IPS-15b (cell line): Measurements from ENCODE around the gene RFWD3.
A peak's percentile ranks its signal among the peaks of the same experiment; 100 is the strongest.

Source experiments
- H3K27me3 ChIP-seq: one replicate; pipeline ENCODE4 v1.6.1; 2013; ENCODE audit warnings: low read length; ENCODE audit not compliant: control insufficient read depth, insufficient read depth
- H3K36me3 ChIP-seq: one replicate; pipeline ENCODE4 v1.6.1; 2013; ENCODE audit warnings: low read length; ENCODE audit not compliant: control insufficient read depth, insufficient read depth
- H3K4me1 ChIP-seq: one replicate; pipeline ENCODE4 v1.6.1; 2013; ENCODE audit warnings: mild to moderate bottlenecking, low read length; ENCODE audit not compliant: control insufficient read depth, insufficient read depth
- H3K4me3 ChIP-seq: one replicate; pipeline ENCODE4 v1.5.1; 2013; ENCODE audit warnings: low read depth, low read length
- H3K9ac ChIP-seq: one replicate; pipeline ENCODE4 v1.6.1; 2013; ENCODE audit warnings: low read depth, mild to moderate bottlenecking, low read length
- H3K9me3 ChIP-seq: one replicate; pipeline ENCODE4 v1.6.1; 2013; ENCODE audit warnings: mild to moderate bottlenecking, low read length; ENCODE audit not compliant: control insufficient read depth, insufficient read depth

Gene RFWD3

DNA sequence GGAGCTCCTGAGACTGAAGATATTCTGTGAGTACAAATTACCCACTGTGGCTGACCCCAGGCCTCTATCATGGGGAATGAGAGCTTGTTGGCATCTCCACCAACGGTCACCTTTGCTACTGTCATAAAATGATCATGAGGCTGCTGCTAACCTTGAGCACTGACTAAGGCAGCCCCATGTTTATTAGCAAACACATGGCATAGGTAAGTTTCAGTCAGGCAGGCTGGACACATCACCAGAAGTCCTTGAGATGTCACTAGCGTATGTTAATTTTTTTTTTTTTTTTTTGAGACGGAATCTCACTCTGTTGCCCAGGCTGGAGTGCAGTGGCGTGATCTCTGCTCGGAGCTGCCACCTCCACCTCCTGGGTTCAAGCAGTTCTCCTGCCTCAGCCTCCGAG, 58.3 kb downstream of the RFWD3 start:
- Histone ChIP-seq H3K9me3 (no peaks in the 10 kb centered on the region), H3K4me3 (peak overlapping the region; percentile 48), H3K9ac (no peak overlapping the region), H3K4me1 (peaks cover 11% of the 10 kb centered on the region), H3K27me3 (no peaks in the 10 kb centered on the region), H3K36me3 (no peaks in the 10 kb centered on the region)

DNA sequence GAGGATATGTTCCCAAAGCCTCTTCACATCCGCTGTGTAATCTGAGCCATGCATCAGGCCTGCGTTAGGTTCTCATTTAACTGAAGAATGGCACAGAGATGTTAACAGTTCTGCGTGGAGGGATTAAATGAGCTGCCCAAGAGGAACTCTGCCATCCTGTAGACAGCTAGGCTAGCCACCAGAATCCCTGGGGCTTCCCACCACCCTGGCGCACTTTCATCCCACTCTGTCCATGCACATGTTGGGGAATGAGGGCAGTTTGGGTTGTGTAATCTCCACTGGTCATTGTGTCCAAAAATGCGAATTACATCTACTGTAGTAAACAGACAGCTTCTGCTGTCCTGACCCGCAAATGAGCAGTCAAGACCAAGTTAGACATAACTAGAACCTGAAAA, 58.7 kb downstream of the RFWD3 start:
- Histone ChIP-seq H3K9ac (peak overlapping the region; percentile 13), H3K4me3 (peak overlapping the region; percentile 48), H3K27me3 (no peaks in the 10 kb centered on the region)

DNA sequence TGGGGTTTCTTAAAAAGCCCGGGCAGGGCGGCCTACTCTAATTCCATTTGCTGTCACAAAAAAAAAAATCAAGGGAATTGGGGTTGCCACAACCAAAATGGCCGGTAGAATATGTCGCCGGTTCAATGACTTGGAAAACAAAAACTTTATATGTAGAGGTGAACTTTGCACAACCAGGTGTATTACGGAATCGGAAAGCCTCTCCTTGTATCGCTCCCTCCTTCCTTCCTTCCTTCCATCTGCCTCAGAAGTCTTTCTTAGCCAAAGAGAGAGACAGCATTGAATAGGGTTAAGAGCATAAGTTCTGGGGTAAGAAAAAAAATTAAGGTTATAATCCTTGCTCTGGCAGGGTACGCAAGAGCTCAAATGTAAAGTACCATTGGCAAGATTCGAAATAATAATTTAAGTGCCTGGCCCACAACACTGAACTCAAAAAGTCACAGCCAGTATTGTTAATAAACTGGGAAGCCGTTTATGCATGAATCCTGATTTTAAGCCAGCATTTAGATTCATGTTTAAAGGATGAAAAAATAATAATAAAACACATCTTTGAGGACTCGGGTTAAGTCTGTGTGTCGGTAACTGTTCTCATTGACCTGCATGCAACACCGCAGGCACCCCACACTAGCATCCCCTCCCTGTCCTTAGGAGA, 59.2 kb downstream of the RFWD3 start:
- Histone ChIP-seq H3K4me3 (peak overlapping the region; percentile 48), H3K27me3 (no peaks in the 10 kb centered on the region), H3K9me3 (no peaks in the 10 kb centered on the region), H3K4me1 (peaks cover 11% of the 10 kb centered on the region), H3K9ac (peak overlapping the region; percentile 47), H3K36me3 (no peaks in the 10 kb centered on the region)

More for the DNA sequence above, 58.7 kb downstream of the RFWD3 start:
- H3K4me1 ChIP-seq, result peaks cover 11% of the 10 kb centered on the region
- H3K9me3 ChIP-seq, result no peaks in the 10 kb centered on the region
- no peaks in the 10 kb centered on the region for H3K36me3 ChIP-seq

DNA sequence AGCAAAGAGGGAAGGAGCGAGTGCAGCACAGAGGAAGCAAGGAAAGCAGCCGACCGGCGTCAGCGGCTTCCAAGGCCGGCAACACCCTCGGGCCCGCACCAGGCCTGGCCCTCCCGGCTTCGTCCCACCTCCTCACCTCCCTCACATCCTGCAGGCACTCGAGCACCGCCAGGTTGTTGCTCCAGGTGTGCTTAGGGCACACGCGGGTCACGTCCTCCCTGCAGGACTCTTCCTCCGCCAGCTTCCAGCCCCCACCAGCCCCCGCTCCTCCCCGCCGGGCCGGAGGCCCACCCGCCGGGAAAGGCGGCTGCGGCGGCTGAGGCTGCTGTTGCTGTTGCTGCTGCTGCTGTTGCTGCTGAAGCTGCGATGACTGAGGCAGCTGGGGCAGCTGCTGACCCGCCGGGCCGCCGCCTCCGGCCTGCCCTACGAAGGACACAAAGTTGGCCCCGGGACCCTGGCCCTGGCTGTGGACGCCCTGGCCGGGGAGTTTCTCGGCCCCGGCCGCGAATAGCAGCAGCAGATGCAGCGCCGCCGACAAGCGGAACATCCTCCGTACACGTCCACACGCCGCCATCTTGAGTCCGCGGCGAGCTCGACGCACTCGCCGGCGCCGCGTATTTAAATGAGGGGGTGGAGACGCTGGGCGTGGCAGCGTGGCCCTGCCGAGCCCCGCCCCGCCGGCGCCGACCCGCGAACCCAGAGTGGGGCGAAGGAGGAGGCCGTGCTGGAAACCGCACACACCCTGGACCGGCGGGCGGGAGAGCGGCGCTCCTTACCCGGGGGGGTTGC, 60.0 kb downstream of the RFWD3 start, which contains the start of gene GLG1:
Gene GLG1, minus strand, starts transcription at position 594 of the 789 bp plus-strand sequence. Its CDS starts 20 bp downstream, at position 574.
- peak within 1 kb of the TSS; percentile 73 for H3K4me3 ChIP-seq
- H3K36me3 ChIP-seq, result no peaks in the 10 kb centered on the region
- H3K4me1 ChIP-seq, result peaks cover 11% of the 10 kb centered on the region
- H3K9ac ChIP-seq, result peak within 1 kb of the TSS; percentile 95
- no peaks in the 10 kb centered on the region for H3K9me3 ChIP-seq
- no peaks in the 10 kb centered on the region for H3K27me3 ChIP-seq

DNA sequence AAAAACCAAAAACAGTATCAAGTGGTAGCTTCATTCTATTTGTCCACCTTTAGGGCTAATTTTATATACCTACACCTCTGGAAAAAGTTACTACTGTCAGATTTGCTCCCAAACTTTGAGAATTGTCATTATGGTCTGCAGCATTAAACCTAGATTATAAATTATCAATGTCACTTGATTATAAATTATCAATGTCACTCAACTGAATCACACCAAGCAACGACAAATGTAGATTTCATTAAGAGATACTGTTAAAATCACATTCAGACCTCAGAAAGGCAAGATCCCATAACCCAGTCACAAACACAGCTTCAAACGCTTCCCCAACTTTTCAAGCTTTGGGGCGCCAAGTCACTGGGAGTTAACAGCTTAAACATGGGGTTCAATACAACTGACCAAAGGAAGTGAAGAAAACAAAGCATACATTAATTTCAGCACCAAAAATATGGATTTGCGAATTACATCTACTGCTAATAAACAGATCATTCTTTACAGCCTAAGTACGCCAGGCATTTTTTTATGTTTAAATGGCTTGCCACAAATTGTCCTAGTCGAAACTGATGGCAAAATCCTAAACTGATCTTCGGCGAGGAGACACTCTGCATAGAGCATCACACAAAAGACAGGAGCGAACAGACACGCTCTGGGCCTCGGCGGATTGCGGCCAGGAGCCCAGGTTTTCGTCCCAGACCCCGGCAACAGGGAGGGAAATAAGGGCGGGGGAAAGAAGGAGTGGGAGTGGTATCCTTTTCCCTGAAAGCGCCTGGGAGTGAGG, 60.7 kb downstream of the RFWD3 start:
- peak overlapping the region; percentile 95 for H3K9ac ChIP-seq
- H3K27me3 ChIP-seq, result no peaks in the 10 kb centered on the region
- H3K4me1 ChIP-seq, result peaks cover 15% of the 10 kb centered on the region
- H3K9me3 ChIP-seq, result no peaks in the 10 kb centered on the region
- H3K36me3 ChIP-seq, result no peaks in the 10 kb centered on the region
- peak overlapping the region; percentile 73 for H3K4me3 ChIP-seq

DNA sequence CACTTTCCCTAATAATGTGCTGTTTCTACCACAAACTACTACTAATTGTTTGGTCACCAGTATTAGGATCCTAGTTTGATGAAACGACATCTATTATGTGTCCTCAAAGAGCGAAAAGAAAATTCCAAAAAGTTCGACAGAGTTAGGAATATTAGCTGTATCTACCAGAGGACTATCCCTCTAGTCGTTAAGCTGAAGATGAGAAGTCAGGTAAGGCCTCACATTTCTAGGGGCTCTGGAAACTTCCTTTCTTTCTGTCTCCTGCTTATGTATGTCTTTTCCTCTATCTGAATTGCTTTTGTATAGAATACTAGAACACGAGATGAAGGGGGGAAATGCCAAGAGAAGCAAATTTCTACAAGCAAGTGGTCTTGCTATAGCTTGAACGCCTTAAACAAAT, 61.3 kb downstream of the RFWD3 start:
- Histone ChIP-seq H3K4me3 (peak overlapping the region; percentile 73), H3K36me3 (no peaks in the 10 kb centered on the region), H3K9ac (no peak overlapping the region), H3K27me3 (no peaks in the 10 kb centered on the region), H3K9me3 (no peaks in the 10 kb centered on the region), H3K4me1 (peaks cover 15% of the 10 kb centered on the region)

DNA sequence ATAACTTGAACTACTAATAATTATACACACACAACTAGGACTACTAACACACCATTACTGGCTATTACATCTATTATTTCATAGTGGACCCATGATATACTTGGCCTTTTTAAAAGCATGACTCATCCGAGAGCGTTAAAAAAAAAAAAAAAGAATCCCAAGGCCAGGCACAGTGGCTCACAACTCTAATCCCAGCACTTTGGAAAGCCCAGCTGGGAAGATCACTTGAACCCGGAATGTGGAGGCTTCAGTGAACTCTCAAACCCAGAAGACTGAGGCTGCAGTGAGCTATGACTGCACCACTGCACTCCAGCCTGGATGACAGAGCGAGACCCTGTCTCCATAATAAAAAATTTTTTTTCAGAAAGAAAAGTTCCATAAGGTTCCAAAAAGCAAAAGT, 62.8 kb downstream of the RFWD3 start:
- Histone ChIP-seq H3K9me3 (no peaks in the 10 kb centered on the region), H3K4me3 (no peak overlapping the region), H3K9ac (no peak overlapping the region), H3K36me3 (no peaks in the 10 kb centered on the region), H3K4me1 (peaks cover 15% of the 10 kb centered on the region), H3K27me3 (no peaks in the 10 kb centered on the region)

DNA sequence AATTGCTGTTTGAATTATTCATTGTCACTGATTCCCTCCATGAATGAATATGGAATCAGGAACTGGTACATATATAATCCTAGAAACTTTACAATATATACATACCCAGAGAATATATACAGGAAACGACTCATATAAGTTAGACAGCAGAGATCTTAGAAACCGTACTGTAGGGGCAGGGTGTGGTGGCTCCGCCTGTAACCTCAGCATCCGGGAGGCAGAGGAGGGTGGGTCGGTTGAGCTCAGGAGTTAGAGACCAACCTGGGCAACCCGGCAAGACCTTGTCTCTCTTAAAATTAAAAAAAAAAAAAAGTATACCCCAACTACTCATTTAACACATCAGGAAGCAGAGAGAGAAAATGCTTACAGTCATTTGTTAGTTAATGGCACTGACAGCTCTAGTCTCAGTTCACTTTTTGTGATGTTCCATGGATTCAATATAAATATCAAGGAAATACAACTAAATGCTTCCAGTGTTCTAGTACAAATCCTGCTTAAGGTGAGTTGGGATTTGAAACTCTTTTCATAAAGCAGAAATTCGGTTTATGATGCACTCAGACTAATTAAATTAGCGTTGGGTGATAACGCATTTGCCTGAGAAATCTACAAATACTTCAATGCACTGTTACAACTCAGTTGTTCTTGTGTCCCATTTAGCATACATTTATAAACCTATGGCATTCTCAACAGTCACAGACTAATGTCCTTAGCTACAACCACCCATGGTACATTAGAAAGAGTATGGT, 65.4 kb downstream of the RFWD3 start:
- H3K9ac ChIP-seq, result no peak overlapping the region
- peaks cover 3% of the 10 kb centered on the region for H3K36me3 ChIP-seq
- H3K4me1 ChIP-seq, result peaks cover 10% of the 10 kb centered on the region
- no peaks in the 10 kb centered on the region for H3K27me3 ChIP-seq
- no peaks in the 10 kb centered on the region for H3K9me3 ChIP-seq
- H3K4me3 ChIP-seq, result no peak overlapping the region

DNA sequence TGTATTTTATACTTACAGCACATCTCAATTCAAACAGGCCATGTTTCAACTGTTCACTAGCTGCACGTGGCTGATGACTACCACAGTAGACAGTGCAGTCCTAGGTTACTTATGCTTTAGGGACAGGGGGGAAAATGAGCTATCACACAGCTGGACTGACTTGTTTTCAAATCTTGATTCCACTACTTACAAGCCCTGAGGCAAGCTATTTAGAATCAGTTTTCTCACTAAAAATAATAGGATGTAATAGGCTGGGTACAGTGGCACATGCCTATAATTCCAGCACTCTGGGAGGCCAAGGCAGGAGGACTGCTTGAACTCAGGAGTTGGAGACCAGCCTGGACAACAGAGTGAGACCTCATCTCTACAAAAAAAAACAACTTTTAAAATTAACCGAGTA, 70.1 kb downstream of the RFWD3 start:
- no peak overlapping the region for H3K9ac ChIP-seq
- H3K4me1 ChIP-seq, result peaks cover 3% of the 10 kb centered on the region
- no peaks in the 10 kb centered on the region for H3K27me3 ChIP-seq
- H3K9me3 ChIP-seq, result no peaks in the 10 kb centered on the region
- H3K36me3 ChIP-seq, result peaks cover 3% of the 10 kb centered on the region
- no peak overlapping the region for H3K4me3 ChIP-seq

DNA sequence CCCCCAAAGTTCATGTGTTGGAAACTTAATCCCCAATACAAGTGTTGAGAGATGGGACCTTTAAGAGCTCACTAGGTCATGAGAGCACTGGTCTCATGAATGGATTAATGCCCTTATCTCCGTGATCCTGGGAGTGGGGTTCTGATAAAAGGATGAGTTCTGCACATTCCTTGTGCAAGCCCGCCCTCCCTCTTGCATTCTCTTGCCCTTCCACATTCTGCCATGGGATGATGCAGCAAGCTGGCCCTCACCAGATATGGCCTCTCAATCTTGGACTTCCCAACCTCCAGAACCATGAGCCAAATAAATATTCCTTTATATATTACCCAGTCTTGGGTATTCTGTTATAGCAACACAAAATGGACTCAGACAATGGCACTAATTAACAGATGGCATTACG, 73.8 kb downstream of the RFWD3 start:
- Histone ChIP-seq H3K9ac (no peak overlapping the region), H3K9me3 (no peaks in the 10 kb centered on the region), H3K4me1 (no peaks in the 10 kb centered on the region), H3K27me3 (no peaks in the 10 kb centered on the region), H3K36me3 (peaks cover 3% of the 10 kb centered on the region), H3K4me3 (no peak overlapping the region)
